Brain microvascular endothelial cell (primary cell): ENCODE results near the gene SNAPIN.
"Not testable (repeated sequence)": the region's sequence is repeated elsewhere in the genome, so short reads cannot be mapped to it uniquely, and the experiment has no call there.

ENCODE experiments used
- DNase-seq: peaks from one replicate; pipeline ENCODE4 v3.0.0-alpha.2; 2020
- H3K27ac ChIP-seq: fragments of 250-450 bp; sonication (Bioruptor Pico); 2 replicates; pipeline ENCODE4 v1.5.1; 2020; ENCODE audit warnings: mild to moderate bottlenecking, moderate library complexity
- H3K27me3 ChIP-seq: fragments of 250-450 bp; sonication (Bioruptor Pico); replicated peaks from 2 replicates; pipeline ENCODE4 v1.5.1; 2020; ENCODE audit warnings: mild to moderate bottlenecking
- H3K36me3 ChIP-seq: fragments of 250-450 bp; sonication (Bioruptor Pico); replicated peaks from 2 replicates; pipeline ENCODE4 v1.5.1; 2020; ENCODE audit warnings: mild to moderate bottlenecking
- H3K4me3 ChIP-seq: 2 replicates; pipeline ENCODE4 v1.5.1; 2011; ENCODE audit warnings: low read depth, mild to moderate bottlenecking, control low read depth, low read length, moderate library complexity
- in situ Hi-C: cut with HindIII; loops from 2 replicates; pipeline ENCODE4 v1.10.0; 2017; ENCODE audit warnings: low sequenced_read_pairs, low pct_ligation_motif_present
- TF ChIP-seq, protein P1 (sequence below): IDR thresholded peaks from 2 replicates; pipeline ENCODE4 v1.5.1; 2011; ENCODE audit warnings: low read depth, mild to moderate bottlenecking, moderate library complexity, low read length, control low read depth, inconsistent platforms; ENCODE audit errors: missing control alignments

SNAPIN gene

GRCh38 chr1:153670859-153671627 is 12.5 kb downstream of the SNAPIN start, which contains the start of gene ILF2:
ILF2 (minus strand) TSS chr1:153670993; CDS start chr1:153670922, 71 bp downstream.
- Histone ChIP-seq H3K27me3 (no peaks in the 10 kb centered on the region), H3K27ac (peak within 1 kb of the TSS; percentile 66), H3K4me3 (peak within 1 kb of the TSS; percentile 94), H3K36me3 (peaks cover 34% of the 10 kb centered on the region)
- peak; percentile 100 for DNase-seq
- in situ Hi-C loops = no loop called here
- TF ChIP-seq, protein P1, sequence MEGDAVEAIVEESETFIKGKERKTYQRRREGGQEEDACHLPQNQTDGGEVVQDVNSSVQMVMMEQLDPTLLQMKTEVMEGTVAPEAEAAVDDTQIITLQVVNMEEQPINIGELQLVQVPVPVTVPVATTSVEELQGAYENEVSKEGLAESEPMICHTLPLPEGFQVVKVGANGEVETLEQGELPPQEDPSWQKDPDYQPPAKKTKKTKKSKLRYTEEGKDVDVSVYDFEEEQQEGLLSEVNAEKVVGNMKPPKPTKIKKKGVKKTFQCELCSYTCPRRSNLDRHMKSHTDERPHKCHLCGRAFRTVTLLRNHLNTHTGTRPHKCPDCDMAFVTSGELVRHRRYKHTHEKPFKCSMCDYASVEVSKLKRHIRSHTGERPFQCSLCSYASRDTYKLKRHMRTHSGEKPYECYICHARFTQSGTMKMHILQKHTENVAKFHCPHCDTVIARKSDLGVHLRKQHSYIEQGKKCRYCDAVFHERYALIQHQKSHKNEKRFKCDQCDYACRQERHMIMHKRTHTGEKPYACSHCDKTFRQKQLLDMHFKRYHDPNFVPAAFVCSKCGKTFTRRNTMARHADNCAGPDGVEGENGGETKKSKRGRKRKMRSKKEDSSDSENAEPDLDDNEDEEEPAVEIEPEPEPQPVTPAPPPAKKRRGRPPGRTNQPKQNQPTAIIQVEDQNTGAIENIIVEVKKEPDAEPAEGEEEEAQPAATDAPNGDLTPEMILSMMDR = no peak

- TF ChIP-seq, protein P1 = peak; percentile 7
- peak; percentile 78 for DNase-seq
- H3K27me3 ChIP-seq, in situ Hi-C loops: not testable (repeated sequence)
- Histone ChIP-seq H3K27ac (peak overlapping the region; percentile 66), H3K4me3 (peak overlapping the region; percentile 46), H3K36me3 (peaks cover 27% of the 10 kb centered on the region)
Measured at GRCh38 chr1:153671628-153672353, 13.3 kb downstream of the SNAPIN start.

- Histone ChIP-seq H3K4me3 (no peak overlapping the region), H3K36me3 (peaks cover 10% of the 10 kb centered on the region), H3K27ac (no peak overlapping the region), H3K27me3 (peaks cover 5% of the 10 kb centered on the region)
- no peak for DNase-seq
- TF ChIP-seq, protein P1 = no peak
- in situ Hi-C loops = no loop called here
Measured at GRCh38 chr1:153673511-153673910, 15.0 kb downstream of the SNAPIN start.

- TF ChIP-seq, protein P1 = peak; percentile 95
- in situ Hi-C loops = no loop called here
- peak overlapping the region; percentile 32 for H3K4me3 ChIP-seq
- peak; percentile 39 for DNase-seq
- no peak overlapping the region for H3K27ac ChIP-seq
- peaks cover 33% of the 10 kb centered on the region for H3K27me3 ChIP-seq
- H3K36me3 ChIP-seq = no peaks in the 10 kb centered on the region
Measured at GRCh38 chr1:153677718-153678518, 19.4 kb downstream of the SNAPIN start.

DNA sequence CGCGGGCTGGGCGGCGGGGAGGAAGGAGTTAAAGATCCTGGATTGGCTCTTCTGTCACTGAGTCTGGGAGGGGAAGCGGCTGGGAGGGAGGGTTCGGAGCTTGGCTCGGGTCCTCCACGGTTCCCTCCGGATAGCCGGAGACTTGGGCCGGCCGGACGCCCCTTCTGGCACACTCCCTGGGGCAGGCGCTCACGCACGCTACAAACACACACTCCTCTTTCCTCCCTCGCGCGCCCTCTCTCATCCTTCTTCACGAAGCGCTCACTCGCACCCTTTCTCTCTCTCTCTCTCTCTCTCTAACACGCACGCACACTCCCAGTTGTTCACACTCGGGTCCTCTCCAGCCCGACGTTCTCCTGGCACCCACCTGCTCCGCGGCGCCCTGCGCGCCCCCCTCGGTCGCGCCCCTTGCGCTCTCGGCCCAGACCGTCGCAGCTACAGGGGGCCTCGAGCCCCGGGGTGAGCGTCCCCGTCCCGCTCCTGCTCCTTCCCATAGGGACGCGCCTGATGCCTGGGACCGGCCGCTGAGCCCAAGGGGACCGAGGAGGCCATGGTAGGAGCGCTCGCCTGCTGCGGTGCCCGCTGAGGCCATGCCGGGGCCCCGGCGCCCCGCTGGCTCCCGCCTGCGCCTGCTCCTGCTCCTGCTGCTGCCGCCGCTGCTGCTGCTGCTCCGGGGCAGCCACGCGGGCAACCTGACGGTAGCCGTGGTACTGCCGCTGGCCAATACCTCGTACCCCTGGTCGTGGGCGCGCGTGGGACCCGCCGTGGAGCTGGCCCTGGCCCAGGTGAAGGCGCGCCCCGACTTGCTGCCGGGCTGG is 20.2 kb downstream of the SNAPIN start, which contains the start of gene NPR1:
Gene NPR1, plus strand, starts transcription at position 170 of the 818 bp plus-strand sequence. Its CDS starts 421 bp downstream, at position 591.
- H3K36me3 ChIP-seq = no peaks in the 10 kb centered on the region
- peak within 1 kb of the TSS; percentile 32 for H3K4me3 ChIP-seq
- DNase-seq = no peak
- no peak within 1 kb of the TSS for H3K27ac ChIP-seq
- peaks cover 33% of the 10 kb centered on the region for H3K27me3 ChIP-seq
- in situ Hi-C loops = no loop called here
- TF ChIP-seq, protein P1 = no peak
